ENCODE measurements around the gene B3GNT5.

B3GNT5 gene

DNA sequence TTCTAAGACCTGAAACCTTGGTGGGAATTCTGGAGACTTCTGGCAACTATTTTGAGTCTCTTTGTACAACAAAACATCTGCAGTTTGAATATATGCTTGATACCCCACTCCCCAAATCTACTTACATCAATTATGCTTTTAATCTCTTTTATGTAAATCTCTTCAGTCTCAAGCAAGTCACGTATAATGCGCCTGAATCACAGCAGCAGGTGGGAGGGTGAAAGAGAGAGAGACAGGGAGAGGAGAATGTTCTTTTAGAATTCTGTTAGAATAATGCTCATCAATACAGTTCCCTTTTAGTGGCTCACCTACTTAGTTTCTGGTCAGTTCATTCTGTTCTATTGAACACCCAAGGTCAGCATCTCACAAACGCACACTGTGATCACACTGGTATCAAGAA, 22.2 kb upstream of the B3GNT5 start:
- no peak for DNase-seq

DNA sequence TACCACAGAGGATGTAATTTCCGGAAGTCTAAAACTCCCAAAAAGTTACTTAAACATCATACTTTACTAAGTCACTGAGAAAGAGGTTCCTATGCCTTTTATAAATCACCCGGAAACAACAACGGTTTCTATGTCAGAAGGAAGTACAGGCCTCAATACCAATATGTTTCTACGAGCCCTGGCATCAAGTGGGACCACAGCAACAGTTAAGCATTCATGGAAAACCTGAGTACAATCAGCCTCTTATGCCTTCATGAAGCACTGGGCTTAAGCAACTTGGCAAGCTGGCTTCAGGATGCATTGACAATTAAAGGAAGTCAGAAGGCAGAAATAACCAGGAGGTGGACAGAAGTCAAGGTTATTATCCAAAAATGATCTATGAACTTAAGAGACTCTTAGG, 19.1 kb upstream of the B3GNT5 start:
- DNase-seq = no peak

DNA sequence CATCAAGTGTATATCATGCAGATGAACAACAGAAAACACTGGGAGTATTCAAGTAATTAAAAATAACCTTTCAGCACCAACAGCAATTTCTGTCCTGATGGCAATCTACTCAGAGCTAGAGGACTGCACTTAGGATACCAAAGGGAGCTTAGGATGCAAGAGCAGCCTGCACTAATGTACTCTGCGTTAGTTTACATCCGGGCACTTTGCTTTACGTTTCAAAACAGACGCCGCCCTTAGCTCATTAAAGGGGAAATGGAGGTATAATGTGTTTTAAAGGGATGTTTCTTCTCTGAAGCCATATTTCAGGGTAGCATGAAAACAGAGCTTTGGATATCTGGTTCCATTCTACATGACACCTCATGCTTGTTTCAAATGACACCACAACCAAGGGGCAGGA, 14.0 kb upstream of the B3GNT5 start:
- DNase-seq = no peak

DNA sequence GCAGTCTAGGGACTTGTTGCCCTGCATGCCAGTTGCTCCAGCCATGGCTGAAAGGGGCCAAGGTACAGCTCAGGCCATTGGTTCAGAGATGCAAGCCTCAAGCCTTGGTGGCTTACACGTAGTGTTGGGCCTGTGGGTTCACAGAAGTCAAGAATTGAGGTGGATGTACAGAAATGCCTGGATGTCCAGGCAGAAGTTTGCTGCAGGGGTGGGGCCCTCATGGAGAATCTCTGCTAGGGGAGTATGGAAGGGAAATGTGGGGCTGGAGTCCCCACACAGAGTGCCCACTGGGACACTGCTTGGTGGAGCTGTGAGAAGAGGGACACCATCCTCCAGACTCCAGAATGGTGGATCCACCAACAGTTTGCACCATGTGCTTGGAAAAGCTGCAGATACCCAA, 10.6 kb upstream of the B3GNT5 start:
- DNase-seq = no peak

DNA sequence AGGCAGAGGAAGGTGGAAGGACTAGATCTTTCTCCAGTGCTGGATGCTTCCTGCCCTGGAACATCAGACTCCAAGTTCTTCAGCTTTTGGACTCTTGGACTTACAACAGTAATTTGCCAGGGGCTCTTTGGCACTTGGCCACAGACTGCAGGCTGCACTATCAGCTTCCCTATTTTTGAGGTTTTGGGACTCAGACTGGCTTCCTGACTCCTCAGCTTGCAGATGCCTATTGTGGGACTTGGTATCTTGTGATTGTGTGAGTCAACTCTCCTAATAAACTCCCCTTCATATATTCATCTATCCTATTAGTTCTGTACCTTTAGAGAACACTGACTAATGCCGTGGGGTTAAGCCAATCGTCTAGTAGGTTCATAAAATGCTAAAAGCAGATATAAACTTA, 8.8 kb upstream of the B3GNT5 start:
- DNase-seq = no peak

DNA sequence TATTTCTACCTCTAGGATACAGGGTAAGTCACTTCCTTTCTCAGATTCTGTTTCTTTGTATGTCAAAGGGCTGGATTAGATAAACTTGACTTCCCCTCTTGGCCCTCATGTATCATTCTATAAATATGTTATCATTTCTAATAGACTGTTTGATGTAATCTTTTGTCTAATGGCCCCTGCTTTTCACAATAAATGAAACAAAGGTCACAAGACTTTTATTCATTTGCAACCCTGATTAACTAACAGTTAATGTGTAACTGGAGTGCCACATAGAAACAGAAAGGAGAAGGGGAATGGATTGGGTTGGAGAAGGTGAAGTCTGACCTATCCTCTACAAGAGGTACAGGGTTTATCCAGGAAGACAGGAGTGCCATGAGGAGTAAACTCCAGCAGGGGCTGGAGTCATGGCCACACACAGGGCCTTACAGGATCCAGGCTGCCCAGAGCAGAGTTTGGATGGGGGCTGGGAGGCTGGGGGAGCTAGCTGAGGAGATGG, 8.0 kb upstream of the B3GNT5 start:
- DNase-seq = no peak

DNA sequence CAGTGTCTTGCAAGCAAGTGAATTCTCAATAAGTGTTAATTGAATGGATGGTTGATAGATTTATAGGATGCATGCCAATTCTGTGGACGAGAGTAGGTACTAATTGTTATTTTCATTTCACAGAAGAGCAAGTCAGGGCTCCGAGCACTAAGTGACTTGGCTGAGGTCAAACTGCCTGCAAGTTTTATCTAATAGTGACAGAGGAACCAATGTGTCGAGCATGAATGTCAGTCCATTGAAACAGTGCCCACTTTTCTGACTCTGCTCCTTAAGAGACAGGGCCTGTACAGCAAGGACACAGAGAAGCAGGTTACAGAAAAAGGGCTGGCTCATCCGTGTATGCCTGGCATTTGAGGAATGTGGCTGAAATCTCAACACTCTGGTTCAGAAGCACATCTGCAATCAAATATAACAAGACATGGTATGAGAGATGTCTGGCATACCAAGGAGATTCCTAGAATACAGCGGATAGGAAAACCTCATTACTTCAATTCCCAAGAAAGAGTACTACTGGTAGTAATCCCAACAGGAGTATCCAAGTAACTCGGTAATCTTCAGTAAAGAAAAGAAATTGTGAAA, 6.0 kb upstream of the B3GNT5 start:
- DNase-seq = no peak

DNA sequence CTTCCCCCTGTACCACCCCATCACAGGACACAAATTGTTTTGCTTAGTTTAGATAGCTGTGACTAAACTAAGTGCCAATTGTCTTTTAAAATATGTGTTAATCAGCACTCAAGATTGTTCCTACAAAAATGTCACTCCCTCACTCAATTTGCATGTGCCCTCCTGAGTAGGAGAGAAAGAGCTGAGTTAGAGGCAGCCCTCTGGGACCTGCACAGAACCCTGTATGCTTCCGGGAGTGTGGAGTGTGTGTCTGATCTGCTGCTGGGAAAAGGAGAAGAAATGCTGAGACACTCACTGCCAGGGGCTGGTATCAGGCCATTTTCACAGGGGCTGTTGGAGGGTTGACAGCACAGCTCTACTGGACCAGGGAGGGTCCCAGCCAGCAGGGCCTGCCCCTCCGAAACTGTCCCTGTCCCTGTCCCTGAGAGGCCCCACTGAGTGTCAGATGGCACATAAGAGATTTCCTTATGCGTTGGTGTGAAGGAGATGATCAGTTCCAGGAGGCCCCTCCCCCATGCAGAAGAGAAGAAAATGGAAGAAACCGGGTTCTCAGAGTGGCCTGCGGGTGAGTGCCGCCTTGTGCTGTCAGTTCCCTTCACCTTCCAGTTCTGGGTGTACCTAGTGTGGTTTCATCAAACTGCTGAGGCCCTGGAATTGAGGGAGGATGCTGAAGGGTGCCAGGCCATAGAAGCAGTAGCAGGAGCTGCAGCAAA, 3.9 kb upstream of the B3GNT5 start:
- no peak for DNase-seq

DNA sequence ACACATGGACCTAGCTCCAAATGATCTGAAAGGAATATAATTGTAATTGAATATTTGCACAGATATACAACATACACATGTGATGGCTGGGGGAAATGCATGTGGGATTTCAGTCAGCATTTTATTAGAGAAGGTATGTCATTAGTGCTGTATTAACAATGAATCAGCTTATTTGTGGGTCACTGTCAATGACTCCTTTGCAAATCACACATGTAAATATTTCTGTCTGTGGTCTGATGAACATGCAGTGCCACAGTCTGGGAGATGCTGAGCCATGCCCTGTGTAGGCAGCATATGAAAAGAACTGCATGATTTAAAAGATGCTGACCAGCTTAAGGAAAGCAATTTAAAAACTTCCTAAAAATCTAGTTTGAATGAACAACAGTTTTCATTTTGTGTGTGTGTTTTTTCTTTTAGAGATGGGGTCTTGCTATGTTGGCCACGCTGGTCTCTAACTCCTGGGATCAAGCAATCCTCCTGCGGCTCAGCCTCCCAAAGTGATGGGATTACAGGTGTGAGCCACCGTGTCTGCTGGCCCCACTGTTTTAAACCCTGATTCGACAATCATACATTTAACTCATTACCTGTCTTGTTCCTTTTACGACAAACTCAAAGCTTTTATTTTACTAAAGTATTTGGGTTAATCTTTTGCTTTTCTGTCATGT, 803 bp upstream of the B3GNT5 start:
- DNase-seq = peak; percentile 15

DNA sequence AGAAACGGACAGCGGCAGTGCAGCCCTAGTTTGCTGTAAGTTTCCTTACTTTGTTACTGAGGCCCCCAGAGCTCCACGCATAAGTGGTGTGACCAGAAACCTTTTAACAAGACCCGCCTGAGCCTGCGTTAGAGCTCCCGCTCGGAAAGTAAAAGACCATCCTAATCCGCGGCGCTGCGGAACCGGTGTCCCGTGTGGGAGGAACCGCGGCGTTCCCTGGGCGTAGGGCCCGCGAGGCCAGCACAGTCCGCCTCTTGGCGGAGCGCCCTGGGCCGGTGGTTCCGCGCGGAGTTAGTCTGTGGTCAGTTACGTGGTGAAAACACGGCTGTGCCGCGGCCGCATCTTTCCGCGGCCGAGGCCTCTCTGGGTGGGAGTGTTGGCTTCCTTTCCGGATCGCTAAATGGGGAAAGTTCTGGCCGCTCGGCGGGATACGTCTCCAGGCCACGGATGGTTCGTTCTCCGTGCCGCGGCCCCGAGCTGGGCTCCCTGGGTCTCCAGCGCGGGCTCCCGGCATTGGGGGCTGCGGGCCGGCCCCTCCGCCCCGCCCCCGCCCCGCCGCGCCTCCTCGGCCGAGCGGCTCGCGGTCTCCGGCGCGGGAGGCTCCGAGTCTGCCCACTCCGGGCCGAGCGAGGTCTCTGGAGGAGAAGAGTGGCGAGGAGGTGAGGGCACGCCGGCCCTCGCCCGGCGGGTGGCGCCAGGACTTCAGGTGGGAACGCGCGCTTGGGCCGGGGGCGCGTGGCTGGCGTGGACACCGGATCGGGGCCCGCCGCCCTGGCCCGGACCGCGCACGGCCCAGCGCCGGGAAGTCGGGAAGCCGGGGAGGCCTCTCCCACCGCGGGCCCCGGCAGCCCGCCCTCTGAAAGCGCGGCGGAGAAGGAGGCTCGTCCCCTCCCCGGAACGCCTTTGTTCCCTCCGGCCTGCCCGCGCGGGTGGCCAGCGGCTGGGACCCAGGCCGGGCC, 754 bp downstream of the B3GNT5 start:
- peak; percentile 41 for DNase-seq

DNA sequence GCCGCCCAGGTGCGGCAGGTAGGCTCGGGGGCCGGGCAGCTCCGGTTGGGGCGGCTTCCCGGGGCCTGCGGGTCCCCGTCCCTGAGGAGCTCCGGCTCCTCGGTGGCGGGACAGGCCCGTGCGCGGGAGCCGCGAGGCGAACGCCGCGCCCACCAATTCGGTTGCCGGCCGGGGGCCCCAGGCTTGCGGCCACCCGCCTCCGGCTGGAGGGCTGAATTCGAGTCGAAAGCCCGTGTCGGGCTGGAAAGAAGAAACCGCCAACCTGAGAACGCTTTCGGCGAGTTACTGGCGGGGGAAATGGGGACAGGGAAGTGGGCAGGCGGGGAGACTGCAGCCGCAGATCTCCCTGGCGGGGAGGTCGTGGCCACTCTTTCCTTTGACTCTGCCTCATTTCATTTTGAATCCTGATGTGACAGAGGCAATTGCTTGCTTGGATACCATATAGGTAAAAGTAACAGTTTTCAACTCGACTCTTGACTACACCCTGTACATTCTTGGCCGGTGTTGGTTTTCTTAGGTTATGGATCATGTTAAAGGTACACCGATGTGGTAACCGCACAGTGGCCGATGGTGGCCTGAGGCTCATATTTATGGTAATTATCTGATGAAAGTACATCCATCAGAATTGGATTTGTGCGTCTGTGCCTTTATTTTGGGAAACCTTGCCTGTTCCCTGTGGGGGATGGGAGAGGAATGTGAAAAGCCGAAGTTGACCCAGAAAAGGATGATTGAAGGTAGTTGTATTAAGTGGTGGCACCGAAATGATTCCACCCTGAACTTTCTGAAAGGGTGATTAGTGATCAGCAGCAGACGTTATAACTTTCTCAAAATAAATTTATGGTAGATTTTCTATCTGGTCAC, 1.7 kb downstream of the B3GNT5 start:
- peak; percentile 41 for DNase-seq

DNA sequence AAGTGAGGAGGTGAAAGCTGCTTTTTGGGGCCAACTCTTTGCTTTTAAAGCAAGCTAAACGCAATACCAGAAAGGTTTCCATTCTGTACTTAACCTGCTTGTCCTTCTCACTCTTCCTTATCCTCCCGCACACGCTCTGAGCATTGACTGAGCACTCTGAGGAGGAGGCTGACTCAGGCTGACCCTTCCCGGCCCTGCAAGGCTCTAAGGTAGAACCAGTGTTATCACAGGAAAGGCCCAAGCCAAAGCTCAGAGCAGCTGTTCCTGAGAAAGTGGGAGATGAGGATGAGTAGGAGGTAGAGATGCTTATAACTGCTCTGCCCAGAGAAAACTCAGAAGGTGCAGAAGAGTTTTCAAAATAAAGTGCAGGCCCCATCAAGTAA, 2.3 kb downstream of the B3GNT5 start:
- DNase-seq = no peak

DNA sequence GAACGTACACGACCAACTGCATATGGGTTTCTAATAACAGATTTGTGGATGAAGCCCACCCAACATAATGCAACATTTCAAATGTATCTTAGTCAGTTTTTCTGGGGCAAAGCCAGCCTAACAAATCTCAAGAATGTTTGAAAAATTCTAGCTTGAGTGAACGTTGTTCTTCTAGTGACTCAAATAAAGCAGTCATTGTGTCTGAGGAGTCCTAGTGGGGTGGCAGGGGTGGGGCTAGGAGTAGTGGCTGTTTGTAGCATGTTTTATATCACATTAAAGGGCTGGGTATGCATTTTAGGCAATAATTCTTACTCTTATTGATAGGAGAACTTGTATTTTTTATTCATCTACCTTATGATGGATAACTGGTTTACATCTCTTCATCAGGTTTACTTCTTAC, 6.0 kb downstream of the B3GNT5 start:
- no peak for DNase-seq

DNA sequence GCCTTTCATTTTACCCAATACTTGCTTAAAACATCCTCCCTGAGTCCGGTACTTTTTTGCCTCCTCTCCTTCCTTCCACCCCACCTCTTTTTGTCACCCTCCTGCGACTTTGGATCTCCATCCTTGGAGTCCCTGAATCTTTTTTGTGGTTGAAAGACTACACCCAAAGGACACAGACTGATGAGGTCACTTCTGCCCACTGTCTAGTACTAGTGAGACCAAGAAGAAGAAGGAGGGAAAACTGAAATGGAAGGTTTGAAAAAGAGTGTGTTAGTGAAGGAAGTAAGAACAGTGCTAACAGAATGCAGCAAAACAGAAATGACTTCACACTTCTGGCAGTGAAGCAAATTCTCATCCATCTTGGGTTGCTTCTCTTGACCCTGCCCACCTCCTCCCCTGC, 6.6 kb downstream of the B3GNT5 start:
- no peak for DNase-seq

DNA sequence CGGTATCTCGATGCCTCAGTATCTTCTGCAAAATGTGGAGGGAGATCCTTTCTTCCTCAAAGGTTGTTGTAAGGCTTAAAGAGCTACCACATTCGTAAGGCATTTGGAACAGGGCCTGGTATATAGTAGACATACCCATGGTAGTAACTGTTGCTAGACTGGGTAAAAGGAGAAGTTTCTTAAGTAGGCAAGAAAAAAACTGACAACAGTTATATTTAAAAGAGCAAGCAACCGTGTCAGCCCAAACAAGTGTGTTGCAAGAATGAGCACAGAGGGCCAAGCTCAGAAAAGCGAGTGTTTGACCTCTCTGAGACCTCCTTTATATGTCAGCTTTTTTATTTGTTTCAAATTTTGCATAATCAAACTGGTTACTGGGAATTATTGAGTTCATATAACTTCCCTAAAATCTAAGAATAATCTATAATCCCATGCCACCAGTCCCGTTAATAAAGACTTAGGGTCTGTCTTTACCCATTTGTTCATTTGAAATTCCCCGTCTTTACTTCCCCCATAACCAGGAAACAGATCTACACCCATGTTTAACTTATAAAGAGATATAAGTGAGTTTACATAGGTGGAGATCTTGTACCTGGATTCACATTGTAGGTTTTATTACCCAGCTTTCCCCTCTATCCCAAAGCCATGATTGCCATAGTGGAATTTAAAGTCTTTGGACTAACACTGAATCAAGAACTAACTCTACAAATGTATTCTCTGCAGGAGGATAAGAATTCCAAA, 7.3 kb downstream of the B3GNT5 start:
- no peak for DNase-seq

DNA sequence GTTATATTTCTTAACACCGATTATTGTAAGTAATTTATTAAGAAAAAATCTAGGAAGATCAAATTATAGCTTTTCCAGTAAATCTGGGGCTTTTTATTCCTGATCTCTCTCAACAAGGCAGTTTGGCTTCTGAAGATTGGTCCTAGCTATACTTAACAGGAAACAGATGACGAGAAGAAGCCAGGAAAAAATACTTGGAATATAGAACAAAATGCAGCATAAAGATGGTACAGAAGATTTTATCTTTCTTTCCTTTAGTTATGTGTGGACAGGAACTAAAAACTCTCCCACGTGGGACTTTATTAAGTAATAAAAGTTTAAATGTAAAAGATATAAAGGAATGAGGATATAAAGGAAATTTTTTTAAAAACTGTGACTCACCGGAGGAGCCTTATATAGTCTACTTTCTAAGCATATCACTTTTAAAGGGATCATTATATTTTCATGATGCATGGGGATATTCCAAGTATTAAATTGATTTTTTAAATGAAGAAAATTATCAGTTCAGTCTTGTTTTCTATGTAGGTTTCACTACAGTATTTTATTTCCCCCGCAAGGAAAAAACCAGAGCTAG, 8.2 kb downstream of the B3GNT5 start:
- DNase-seq = no peak

DNA sequence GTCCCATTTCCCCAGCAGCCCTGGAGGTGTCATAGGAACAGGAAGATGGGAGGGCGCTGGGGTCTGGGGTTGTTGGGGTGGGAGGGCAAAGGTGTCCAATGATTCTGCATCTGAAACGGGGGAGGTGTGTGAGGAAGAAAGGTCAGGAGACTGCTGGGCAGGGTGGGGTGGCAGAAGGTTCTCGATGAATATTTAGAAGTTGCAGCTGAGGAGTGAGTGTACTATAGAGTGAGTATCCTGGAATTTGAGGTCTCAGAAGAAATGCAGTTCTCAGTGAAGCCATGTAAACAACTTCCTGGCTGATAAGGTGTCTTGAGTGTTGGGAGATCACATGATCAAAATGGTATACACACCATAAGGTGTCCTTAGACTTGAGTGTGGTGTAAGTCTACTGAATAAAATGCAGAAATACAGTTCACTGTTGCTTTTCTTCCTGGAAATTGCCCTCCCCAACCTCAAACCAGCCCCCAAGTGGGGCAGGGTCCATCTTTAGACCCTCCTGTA, 9.9 kb downstream of the B3GNT5 start:
- DNase-seq = no peak

DNA sequence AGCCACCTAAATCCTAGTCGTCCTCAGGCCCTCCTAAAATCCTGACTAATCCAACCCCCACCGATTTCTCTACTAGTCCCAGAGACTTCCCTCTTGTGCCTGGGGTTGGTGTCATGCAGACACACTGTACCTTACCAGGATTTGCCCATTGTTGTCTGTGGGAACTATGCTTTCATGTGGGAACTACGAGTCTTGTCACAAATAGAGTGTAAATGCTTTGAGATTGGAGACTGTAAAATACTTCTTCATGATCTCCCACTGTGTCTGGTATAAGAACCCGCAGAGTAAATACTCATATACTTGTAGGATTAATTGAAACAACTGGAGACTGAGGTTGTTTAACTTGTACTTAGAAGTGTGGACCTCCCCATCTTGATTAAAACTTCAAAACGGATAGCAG, 11.2 kb downstream of the B3GNT5 start:
- DNase-seq = no peak

DNA sequence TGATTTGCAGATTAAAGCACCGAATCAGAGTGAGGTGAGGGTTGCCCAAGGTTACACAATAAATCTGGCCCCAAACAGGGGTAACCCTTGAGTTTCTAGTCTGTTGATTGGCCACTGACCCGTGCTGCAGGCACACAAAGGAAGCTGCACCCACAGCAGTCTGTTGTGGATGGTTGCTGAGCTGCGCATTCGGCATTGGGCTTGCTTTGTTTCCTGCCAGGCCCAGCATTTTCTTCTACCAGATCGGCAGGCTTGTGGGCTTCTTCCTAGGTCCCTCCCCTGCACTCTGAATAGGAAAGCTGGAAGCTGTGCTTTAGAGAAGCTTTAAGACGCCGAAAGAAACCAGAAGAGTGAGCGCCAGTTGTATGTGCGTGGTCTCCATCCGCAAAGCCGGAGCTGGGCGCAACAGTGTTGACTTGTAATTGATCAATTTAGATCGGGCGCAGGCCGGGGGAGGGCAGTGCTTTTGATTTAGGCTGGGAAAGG, 12.1 kb downstream of the B3GNT5 start:
- DNase-seq = no peak

DNA sequence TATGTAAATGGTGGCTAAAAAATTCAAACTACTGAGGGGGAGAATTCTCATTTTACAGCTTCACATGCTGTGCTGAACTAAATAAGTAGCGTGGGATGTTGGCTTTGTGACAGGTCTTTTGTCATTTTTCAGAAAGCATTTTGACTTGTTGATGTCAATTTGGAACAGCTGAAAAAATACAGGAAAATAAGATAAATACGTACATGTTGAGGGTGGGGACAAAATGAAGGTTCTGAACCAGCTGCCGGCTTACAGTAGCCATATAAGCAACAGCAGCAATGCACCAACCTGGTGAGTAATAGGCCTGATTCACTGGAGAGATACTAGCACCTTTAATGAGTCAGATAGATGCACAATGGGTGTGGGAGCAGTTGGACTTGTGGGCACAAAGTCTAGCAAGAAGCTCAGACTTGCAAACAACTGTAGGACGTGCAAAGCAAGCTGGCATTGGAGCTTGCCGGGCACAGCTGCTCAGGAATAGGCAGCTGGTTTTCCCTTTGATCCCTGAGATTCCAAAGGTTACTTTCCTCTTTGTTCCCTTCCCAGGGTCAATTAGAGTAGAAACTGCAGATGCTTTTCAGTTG, 12.9 kb downstream of the B3GNT5 start:
- no peak for DNase-seq

Measured in NCI-H526 treated with DMSO at 0.1 percent for 48 hours (cell line).